Urinary bladder (tissue), 4 donors: ENCODE data around the gene DLG1. TPM values are rescaled to one million over a fixed set of nuclear protein-coding genes. Genes with fewer than 3 reads are reported as not detected.

Source experiments
- DNase-seq: peaks from one replicate; pipeline ENCODE4 v3.0.0-alpha.2; 2015; ENCODE audit errors: extremely low spot score
- H3K27ac ChIP-seq: one replicate; pipeline ENCODE4 v1.5.1; 2013; ENCODE audit warnings: low read depth, mild to moderate bottlenecking, moderate library complexity
- H3K36me3 ChIP-seq: one replicate; pipeline ENCODE4 v1.6.1; 2013; ENCODE audit warnings: mild to moderate bottlenecking, moderate library complexity; ENCODE audit not compliant: insufficient read depth
- H3K4me1 ChIP-seq: one replicate; pipeline ENCODE4 v1.6.1; 2013; ENCODE audit warnings: mild to moderate bottlenecking, moderate library complexity; ENCODE audit not compliant: insufficient read depth
- H3K4me3 ChIP-seq: one replicate; pipeline ENCODE4 v1.5.1; 2013; ENCODE audit warnings: low read depth, low read length
- WGBS: extraction: QIAGEN DNeasy Blood & Tissue Kit; methylation state at CpG from one replicate; pipeline ENCODE4 v1.1.7; 2013; 5-methylcytosine and 5-hydroxymethylcytosine counted together
- polyA plus RNA-seq: library from polyadenylated mRNA; stranded (reverse); fragments of 200-250 nt; gene quantifications from one replicate; pipeline ENCODE4 v1.2.3, GENCODE V29; 2013
- small RNA-seq: library from RNA; depleted of rRNA; stranded (forward); fragments of <200 nt; gene quantifications from one replicate; pipeline ENCODE3, GENCODE V24; 2014
- total RNA-seq: library from RNA; depleted of rRNA; stranded (reverse); fragments of >200 nt; gene quantifications from one replicate; pipeline ENCODE4 v1.2.3, GENCODE V29; 2014
- donor health status: healthy with polysubstance abuse.
- donor health status: healthy.

DLG1 gene
- total and polyA plus RNA-seq, 2 donors: 27.5 to 163 TPM

DNA sequence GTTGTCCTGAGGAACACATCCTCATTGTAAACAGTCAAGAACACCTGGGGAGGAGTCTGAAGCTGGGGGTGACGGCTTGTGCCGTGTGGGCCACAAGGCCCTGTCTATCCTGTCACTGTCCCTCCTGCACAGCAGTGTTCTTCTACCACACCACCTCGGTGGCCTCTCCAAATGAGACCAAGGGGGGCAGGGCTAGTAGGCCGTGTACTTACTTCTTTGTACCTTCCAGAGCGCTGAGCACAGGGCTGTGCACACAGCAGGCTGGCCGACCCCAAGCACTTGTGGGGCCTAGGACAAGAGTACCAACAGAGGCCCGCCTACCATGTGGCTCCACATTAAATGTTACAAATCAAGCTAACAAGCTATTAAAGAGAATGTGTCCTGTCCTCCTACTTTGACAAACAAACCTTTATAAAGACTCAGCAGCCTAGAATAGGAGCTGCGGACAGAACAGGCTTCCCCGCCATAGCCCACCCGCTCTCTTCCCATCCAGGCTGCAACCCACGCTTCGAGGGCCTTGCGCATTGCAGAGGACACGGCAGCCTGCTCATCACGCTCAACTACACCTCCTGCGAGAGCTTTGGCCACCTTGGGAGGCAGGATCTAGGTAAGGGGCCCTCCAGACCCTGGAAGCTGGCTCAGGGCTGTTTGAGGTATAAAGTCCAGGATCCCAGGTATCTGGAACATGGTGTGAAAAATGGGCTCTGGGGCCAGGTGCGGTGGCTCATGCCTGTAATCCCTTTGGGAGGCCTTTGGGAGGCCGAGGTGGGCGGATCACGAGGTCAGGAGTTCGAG is 299.2 kb downstream of the DLG1 start:
- Histone ChIP-seq H3K27ac (no peak overlapping the region), H3K36me3 (no peaks in the 10 kb centered on the region), H3K4me3 (no peak overlapping the region), H3K4me1 (no peaks in the 10 kb centered on the region)
- WGBS: 90% methylated on average over 21 of the region's 21 CpGs
- DNase-seq: no peak

DNA sequence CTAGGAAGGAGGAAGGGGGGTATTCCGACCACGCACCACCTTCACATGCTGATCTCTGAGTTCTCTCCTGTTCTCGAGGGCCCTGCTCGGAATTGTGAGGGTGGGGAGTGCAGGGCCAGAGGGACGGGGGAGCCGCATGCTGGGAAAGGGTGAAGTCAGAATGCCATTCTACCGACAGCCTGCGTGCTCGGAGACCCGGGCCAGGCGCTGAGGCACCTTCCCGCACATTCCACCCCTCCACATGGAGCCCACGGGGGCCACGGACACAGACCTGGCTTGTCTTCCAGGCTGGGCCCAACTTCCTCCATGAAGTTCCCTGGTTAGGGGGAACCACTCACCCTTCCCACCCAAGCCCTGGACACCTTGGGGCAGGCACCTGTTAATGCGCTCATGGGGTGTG is 301.1 kb downstream of the DLG1 start:
- no peak for DNase-seq
- WGBS: 91% methylated on average over 15 of the region's 15 CpGs
- no peak overlapping the region for H3K27ac ChIP-seq
- no peak overlapping the region for H3K4me3 ChIP-seq
- no peaks in the 10 kb centered on the region for H3K36me3 ChIP-seq
- H3K4me1 ChIP-seq: no peaks in the 10 kb centered on the region

DNA sequence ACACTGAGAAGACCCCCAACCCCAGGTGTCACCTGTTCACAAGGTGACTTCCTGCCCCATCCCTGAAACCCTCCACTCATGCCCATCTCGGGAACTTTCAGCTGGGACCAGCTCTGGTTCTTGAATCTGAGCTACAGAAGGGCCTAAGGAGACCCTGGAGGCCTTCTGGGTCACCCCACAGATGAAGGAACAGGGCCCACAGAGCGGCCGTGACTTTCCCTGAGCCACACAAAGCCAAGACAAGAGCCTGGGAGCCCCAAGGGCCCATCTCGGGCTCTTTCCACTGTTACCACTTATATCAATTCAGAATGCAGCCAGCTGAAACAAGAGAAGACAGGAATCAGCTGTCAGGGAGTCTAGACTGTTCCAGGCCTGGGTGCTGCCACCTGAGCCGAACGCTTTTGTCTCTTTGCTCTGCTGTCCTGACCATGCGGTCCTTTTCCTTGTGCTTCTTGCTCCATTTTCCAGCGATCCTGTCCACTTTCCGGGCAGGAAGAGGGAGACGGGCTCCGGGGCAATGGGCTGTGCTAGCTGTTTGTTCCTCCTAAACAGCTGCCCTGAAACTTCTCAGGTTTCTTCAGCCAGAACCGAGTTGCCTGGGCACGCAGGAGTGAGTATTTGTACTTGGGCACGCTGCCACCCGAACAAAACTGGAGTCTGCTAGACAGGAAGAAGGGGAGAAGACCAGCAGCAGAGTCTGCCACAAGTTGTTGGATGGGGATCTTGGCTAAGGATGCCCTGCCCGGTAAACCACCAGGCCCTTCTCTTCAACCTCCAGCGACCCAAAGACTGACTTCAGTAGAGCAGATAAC is 301.8 kb downstream of the DLG1 start:
- no peak overlapping the region for H3K4me3 ChIP-seq
- DNase-seq: no peak
- no peak overlapping the region for H3K27ac ChIP-seq
- no peaks in the 10 kb centered on the region for H3K4me1 ChIP-seq
- 73% methylated on average over 17 of the region's 17 CpGs for WGBS
- H3K36me3 ChIP-seq: no peaks in the 10 kb centered on the region

DNA sequence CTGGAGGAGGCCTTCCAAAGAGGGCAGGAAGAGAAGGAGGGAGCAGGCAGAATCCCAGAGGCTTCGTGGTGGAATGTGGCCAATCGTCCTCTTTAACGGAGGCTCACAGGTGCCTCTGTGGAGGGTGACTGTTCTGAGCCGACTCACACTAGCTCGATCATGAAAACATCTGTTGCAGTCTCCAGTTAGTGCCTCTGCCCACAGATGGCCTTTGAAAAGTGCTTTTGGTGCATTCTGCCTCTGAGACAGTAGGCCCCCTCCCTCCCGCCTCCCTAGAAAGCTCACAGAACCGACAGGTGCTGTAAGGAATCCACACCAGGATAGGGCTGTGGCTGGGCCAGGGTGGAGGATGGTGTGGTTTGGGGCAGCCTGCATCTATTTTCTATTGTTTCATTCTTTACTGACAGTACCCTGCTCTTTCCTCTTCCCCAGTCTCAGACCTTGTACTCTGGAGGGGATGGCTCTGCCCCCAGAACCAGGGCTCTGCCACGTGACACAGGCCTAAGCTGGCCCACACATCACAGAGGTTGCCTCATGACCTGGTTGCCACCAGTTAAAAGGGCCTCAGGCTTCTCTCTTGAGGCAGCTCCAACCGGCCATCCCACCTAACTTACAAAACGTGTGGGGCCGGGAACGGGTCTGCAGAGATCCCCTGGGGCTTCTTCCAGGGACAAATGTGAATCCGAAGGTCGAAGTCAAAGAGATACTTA is 302.6 kb downstream of the DLG1 start:
- WGBS: 81% methylated on average over 14 of the region's 14 CpGs
- H3K4me1 ChIP-seq: no peaks in the 10 kb centered on the region
- no peak overlapping the region for H3K27ac ChIP-seq
- H3K4me3 ChIP-seq: no peak overlapping the region
- no peak for DNase-seq
- H3K36me3 ChIP-seq: no peaks in the 10 kb centered on the region

DNA sequence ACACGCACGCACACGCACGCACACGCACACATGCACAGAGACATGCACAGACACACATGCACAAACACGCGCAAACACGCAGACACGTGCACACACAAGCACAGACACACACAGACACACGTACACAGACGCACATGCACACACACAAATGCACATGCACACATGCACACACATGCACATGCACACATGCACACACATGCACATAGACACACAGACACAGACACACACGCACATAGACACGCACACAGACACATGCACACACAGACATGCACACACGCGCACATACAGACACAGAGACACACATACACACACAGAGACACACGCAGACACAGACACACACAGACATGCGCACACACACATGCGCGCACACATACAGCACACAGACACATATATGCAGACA is 303.4 kb downstream of the DLG1 start:
- Histone ChIP-seq H3K4me3 (no peak overlapping the region), H3K4me1 (no peaks in the 10 kb centered on the region), H3K36me3 (no peaks in the 10 kb centered on the region), H3K27ac (no peak overlapping the region)
- 94% methylated on average over 19 of the region's 19 CpGs for WGBS
- no peak for DNase-seq

DNA sequence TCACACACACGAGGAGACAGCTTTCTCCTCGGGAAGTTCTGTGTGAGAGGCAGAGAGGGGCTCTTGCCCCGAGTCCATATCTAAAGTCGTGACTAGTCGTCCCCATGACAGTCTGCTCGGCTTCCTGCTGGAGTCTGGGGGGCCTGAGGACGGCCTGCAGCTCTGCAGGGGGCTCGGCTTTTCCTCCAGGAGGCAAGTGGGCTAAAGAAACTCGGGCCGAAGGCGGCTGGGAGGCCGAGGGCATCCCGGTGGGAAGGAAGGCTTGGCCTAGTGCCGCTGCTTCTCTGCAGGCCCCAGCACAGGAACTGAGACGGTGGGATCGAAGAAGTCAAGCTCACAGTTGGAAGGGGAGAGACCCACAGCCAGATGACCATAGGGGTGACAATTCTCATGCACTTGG is 304.4 kb downstream of the DLG1 start:
- H3K4me1 ChIP-seq: no peaks in the 10 kb centered on the region
- no peak for DNase-seq
- 65% methylated on average over 16 of the region's 16 CpGs for WGBS
- H3K4me3 ChIP-seq: no peak overlapping the region
- no peak overlapping the region for H3K27ac ChIP-seq
- no peaks in the 10 kb centered on the region for H3K36me3 ChIP-seq

Small RNA genes within 50 kb of the gene (small RNA-seq; reads per million reads assigned to genes)
- gene MIR4797: not detected
